Measurements from ENCODE around the gene WDR13.
"Not testable (repeated sequence)": the region's sequence is repeated elsewhere in the genome, so short reads cannot be mapped to it uniquely, and the experiment has no call there.

The WDR13 gene

GRCh38 chrX:48654746-48655145, 57.5 kb downstream of the WDR13 start:
- DNase-seq (ENCODE audit: low read depth in 2 of 2), result not testable (repeated sequence)
